Ascending aorta (tissue), 2 donors: ENCODE measurements around the gene FGF21. TPM values are rescaled to one million over a fixed set of nuclear protein-coding genes. Genes with fewer than 3 reads are reported as not detected.
A peak's percentile ranks its signal among the peaks of the same experiment; 100 is the strongest.
"Not testable (repeated sequence)": the region's sequence is repeated elsewhere in the genome, so short reads cannot be mapped to it uniquely, and the experiment has no call there.

Source experiments
- DNase-seq, 2 donors: peaks; one replicate each; pipeline ENCODE4 v3.0.0-alpha.2; 2019; ENCODE audit warnings: low spot score in 2 of 2
- H3K27ac ChIP-seq, 2 donors: fragments of 200-600 bp; sonication (generic); one replicate each; pipeline ENCODE4 v1.5.1; 2016 to 2017; ENCODE audit warnings: mild to moderate bottlenecking in 1 of 2
- H3K27me3 ChIP-seq: fragments of 200-600 bp; sonication (generic); one replicate; pipeline ENCODE4 v1.5.1; 2017
- H3K36me3 ChIP-seq, 2 donors: fragments of 200-600 bp; sonication (generic); one replicate each; pipeline ENCODE4 v1.5.1; 2016
- H3K4me1 ChIP-seq, 2 donors: fragments of 200-600 bp; sonication (generic); one replicate each; pipeline ENCODE4 v1.5.1; 2016 to 2017; ENCODE audit warnings: mild to moderate bottlenecking in 1 of 2
- H3K4me3 ChIP-seq, 2 donors: fragments of 200-600 bp; sonication (generic); one replicate each; pipeline ENCODE4 v1.5.1; 2016 to 2017; ENCODE audit warnings: mild to moderate bottlenecking in 1 of 2
- H3K9me3 ChIP-seq, 2 donors: fragments of 200-600 bp; sonication (generic); one replicate each; pipeline ENCODE4 v1.5.1; 2016
- intact Hi-C: fragments of 100-400 bp; cut with DNase I; formaldehyde crosslinking; loops from one replicate; pipeline ENCODE4 v1.15.1; 2023
- total RNA-seq: library from RNA; depleted of rRNA; stranded (reverse); fragments of >200 nt; gene quantifications from one replicate; pipeline ENCODE4 v1.1.0, GENCODE V29; 2016
- TF ChIP-seq, protein P1 (sequence below), 3 experiments: fragments of 200-600 bp in 2 of 3; fragments of 450-650 bp in 1 of 3; sonication (generic) in 2 of 3; IDR thresholded peaks; one replicate each; pipeline ENCODE4 v1.5.1; 2016 to 2019; ENCODE audit warnings: antibody characterized with exemption in 3 of 3, mild to moderate bottlenecking in 1 of 3, moderate library complexity in 1 of 3

Gene FGF21
- total RNA-seq, 1 donor from 2014 or later = not detected

DNA sequence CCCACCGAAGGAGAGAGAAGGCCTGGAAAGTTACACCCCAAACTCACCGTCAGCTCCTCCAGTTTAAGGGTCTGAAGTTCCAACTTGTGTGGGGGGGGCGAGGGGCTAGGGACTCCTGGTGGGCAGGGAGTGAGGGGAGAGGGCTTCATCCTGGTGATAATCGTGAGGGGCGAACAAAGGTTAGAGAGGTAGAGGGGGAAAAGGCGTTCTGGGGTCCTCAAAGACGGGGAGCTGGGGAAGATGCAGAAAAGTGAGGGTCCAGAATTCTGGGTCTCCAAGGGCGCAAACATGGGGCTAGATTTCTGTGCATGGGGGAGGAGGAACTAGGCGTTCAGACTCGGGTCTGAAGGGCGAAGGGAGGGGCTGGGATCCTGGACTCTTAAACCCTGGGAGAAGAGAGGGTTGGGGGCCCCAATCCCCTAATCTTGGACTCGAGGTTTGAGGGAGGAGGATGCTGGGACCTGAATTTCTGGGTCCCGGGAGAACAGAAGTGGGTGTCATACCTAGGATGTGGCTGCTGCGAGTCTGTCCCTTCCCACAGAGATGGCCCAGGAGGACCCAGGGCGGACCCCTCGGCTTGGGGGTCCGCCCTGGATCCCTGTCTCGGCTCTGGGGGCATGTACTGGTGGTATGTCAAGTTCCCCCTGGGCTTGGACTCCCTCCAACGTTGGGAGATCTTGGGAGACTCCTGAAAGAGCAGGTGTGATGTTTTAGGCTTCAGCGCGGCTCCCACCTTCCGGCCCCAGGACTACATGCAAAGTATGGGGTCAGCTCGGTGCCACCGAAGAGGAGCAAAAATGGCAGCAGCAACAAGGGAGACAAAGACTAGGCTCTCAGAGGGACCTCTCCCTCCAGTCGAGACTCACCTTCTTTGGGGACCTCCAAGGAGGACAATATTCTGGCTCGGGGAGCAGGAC lies 40.3 kb upstream of the FGF21 start:
- Histone ChIP-seq H3K4me3 (peak overlapping the region; percentile 42 to 75), H3K27me3 (no peaks in the 10 kb centered on the region), H3K36me3 (no peaks in the 10 kb centered on the region), H3K27ac (peak overlapping the region; percentile 69 to 79), H3K9me3 (no peaks in the 10 kb centered on the region), H3K4me1 (peaks cover 15 to 20% of the 10 kb centered on the region in 2 donors)
- TF ChIP-seq, protein P1, sequence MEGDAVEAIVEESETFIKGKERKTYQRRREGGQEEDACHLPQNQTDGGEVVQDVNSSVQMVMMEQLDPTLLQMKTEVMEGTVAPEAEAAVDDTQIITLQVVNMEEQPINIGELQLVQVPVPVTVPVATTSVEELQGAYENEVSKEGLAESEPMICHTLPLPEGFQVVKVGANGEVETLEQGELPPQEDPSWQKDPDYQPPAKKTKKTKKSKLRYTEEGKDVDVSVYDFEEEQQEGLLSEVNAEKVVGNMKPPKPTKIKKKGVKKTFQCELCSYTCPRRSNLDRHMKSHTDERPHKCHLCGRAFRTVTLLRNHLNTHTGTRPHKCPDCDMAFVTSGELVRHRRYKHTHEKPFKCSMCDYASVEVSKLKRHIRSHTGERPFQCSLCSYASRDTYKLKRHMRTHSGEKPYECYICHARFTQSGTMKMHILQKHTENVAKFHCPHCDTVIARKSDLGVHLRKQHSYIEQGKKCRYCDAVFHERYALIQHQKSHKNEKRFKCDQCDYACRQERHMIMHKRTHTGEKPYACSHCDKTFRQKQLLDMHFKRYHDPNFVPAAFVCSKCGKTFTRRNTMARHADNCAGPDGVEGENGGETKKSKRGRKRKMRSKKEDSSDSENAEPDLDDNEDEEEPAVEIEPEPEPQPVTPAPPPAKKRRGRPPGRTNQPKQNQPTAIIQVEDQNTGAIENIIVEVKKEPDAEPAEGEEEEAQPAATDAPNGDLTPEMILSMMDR (IDR thresholded peaks at IDR 0.05) = no peak
- intact Hi-C loops = loop anchor here (1.0 to 10.0 kb wide), 5 partner anchors 23 to 350 kb away; partner anchors contain the start of genes CA11, HSD17B14, SYNGR4 and TMEM143
- DNase-seq = no peak

DNA sequence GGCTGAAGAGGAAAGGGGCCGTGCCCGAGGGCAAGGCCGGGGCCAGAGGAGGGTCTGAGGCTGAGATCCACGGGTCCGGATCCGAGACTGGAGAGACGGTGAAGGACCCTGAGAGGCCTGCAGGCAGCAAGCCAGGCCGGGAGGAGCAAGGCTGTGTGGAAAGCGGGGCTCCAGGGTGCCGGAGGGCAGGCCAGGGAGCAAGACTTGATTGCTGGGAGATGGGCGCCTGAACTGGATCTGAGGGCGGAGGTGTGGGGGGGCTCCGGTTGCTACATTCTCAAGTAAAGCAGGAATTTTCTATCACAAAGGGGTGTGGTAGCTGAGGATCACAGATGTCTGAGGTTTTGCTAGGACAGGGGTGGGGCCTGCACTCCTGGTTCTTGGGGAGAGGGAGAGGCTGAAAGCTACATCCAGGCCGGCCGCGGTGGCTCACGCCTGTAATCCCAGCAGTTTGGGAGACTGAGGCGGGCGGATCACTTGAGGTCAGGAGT lies 39.6 kb upstream of the FGF21 start:
- TF ChIP-seq, protein P1 (IDR thresholded peaks at IDR 0.05) = no peak
- intact Hi-C loops = loop anchor here (2.0 to 10.0 kb wide), 2 partner anchors 41 to 351 kb away; partner anchors contain the start of genes SYNGR4 and TMEM143
- peak overlapping the region; percentile 8 to 45 for H3K27ac ChIP-seq

DNA sequence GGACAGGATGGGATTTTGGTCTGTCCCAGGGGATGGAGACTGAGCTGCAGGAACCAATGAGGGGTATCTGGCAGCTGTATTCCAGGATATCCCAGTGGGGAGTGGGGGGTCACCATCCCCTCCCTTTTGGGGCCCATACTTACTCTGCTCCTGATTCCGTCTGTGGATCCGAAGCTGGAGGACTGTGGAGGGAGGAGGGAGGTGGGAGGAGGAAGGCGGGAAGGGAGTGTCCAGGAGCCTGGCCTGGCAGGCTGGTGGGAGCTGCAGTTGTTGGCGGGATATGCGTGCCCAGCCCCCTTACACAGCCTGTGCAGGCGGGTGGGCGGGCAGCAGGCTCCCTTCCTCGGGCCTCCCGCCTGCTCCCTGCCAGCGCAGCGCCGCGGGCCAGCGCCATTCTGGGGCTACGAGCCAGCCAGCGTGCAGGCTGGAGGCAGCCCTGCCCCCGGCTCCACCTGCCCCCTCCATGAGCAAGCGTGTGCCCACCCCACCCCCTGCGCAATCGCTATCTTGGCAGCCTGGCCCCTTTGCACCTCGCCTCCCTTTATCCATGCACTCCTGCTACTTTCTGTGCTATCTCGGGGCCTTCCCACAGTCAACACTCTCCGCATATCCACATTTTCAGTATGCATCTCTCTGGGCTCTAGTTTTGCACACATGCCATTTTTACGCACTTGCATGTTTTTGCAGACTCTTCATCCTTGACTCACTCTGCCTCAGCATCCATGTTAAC lies 38.6 kb upstream of the FGF21 start:
- DNase-seq = no peak
- Histone ChIP-seq H3K36me3 (no peaks in the 10 kb centered on the region), H3K4me1 (peaks cover 15 to 24% of the 10 kb centered on the region in 2 donors), H3K4me3 (peak overlapping the region; percentile 8 to 50), H3K27ac (peak overlapping the region; percentile 19 to 45), H3K9me3 (no peaks in the 10 kb centered on the region), H3K27me3 (no peaks in the 10 kb centered on the region)
- intact Hi-C loops = loop anchor here (10.0 kb wide), 1 partner anchor 352 kb away; the partner anchor contains the start of genes SYNGR4 and TMEM143
- TF ChIP-seq, protein P1 (IDR thresholded peaks at IDR 0.05) = no peak

More for the DNA sequence above, 39.6 kb upstream of the FGF21 start:
- no peaks in the 10 kb centered on the region for H3K36me3 ChIP-seq
- no peaks in the 10 kb centered on the region for H3K27me3 ChIP-seq
- H3K4me1 ChIP-seq = peaks cover 15 to 24% of the 10 kb centered on the region in 2 donors
- no peaks in the 10 kb centered on the region for H3K9me3 ChIP-seq
- peak overlapping the region in 1 of 2 donors; percentile 75 for H3K4me3 ChIP-seq
- no peak for DNase-seq

DNA sequence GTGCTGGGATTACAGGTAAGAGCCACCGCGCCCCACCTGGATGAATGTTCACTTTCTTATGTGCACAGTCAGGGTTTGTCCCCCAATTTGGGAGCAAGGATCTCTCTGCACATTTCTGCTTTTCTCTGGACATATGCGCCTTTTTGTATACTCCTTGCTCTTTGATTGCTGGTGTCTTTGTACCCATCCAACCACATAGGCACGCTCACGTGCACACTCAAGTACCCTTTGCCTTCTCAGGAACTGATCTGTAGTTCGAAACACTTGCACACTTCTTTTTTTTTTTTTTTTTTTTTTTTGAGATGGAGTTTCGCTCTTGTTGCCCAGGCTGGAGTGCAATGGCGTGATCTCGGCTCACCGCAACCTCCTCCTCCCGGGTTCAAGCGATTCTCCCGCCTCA lies 37.2 kb upstream of the FGF21 start:
- not testable (repeated sequence) for DNase-seq, H3K27me3 ChIP-seq, H3K4me3 ChIP-seq, H3K27ac ChIP-seq, H3K9me3 ChIP-seq, H3K36me3 ChIP-seq
- peaks cover 15 to 24% of the 10 kb centered on the region in 2 donors for H3K4me1 ChIP-seq
- intact Hi-C loops = loop anchor here (10.0 kb wide), 1 partner anchor 353 kb away; the partner anchor contains the start of genes SYNGR4 and TMEM143

DNA sequence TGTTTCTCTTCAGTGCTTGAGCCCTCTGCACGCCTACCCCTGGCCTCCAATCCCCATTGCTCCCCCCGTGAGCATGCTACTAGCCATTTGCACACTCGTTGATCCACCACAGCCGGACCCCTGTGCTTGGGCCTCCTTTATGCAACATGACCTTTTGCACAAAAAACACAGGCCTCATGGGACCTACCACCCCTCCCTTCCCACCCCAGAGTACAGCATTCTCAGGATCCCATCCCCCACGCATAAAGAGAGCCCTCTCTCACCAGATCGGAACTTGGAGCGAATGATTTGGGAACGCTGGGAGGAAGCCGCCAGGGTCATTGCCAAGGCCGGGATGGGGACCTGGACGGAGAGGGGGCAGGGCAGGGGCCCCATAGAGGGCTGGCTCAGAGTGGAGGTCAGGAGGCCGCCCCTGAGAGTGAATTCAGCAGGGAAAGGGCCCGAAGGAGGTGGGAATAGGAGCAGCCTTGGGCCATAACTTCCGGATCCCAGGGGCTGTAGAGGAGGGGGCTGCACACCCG lies 36.6 kb upstream of the FGF21 start:
- intact Hi-C loops = loop anchor here (10.0 kb wide), 1 partner anchor 354 kb away; the partner anchor contains the start of genes SYNGR4 and TMEM143
- Histone ChIP-seq H3K27me3 (no peaks in the 10 kb centered on the region), H3K27ac (peak overlapping the region in 1 of 2 donors; percentile 15), H3K4me1 (peaks cover 12 to 19% of the 10 kb centered on the region in 2 donors), H3K9me3 (no peaks in the 10 kb centered on the region), H3K36me3 (no peaks in the 10 kb centered on the region), H3K4me3 (peak overlapping the region in 1 of 2 donors; percentile 19)
- TF ChIP-seq, protein P1 (IDR thresholded peaks at IDR 0.05) = no peak
- DNase-seq = no peak
